ENCODE data around the gene DENND1B. TPM values are rescaled to one million over a fixed set of nuclear protein-coding genes. Genes with fewer than 3 reads are reported as not detected.

The DENND1B gene
- total and polyA plus RNA-seq, 2 of the 8 experiments (the other 6 are each of a cell fraction or from before 2014, with no cell fraction given), result 0.74 to 3.3 TPM

GRCh38 chr1:197600751-197601150 lies 174.5 kb downstream of the DENND1B start:
- H3K14ac ChIP-seq (ENCODE audit: insufficient read length), result no peak overlapping the region
- H4K5ac ChIP-seq (ENCODE audit: insufficient read length, low read depth, low read length), result no peak overlapping the region
- H3K36me3 ChIP-seq (ENCODE audit: control insufficient read depth in 2 of 4, insufficient read depth in 4 of 4, low read length in 3 of 4), result no peaks in the 10 kb centered on the region
- no peak overlapping the region for H2BK5ac ChIP-seq (ENCODE audit: low read depth, low read length)
- no peak overlapping the region for H3K9ac ChIP-seq (replicated peaks in 1 of 4; ENCODE audit: extremely low read depth in 1 of 4, low read depth in 3 of 4, low read length in 3 of 4)
- H3K23ac ChIP-seq (ENCODE audit: insufficient read length), result no peak overlapping the region
- H2BK120ac ChIP-seq (replicated peaks; ENCODE audit: low read depth, low read length), result no peak overlapping the region
- H4K91ac ChIP-seq (replicated peaks; ENCODE audit: insufficient read length, low read length), result no peak overlapping the region
- H3K4me3 ChIP-seq (ENCODE audit: extremely low read depth in 1 of 4, insufficient read depth in 2 of 4, low read depth in 3 of 4, low read length in 4 of 4), result no peak overlapping the region
- no peak overlapping the region for H2AFZ ChIP-seq (ENCODE audit: low read length)
- no peaks in the 10 kb centered on the region for H3K9me3 ChIP-seq (ENCODE audit: insufficient read depth in 2 of 2, low read depth in 1 of 2, low read length in 1 of 2)
- no peaks in the 10 kb centered on the region for H3K79me1 ChIP-seq (ENCODE audit: low read depth, low read length)
- no peaks in the 10 kb centered on the region for H3K23me2 ChIP-seq (ENCODE audit: low read depth, low read length)
- no peak overlapping the region for H3K4me2 ChIP-seq (ENCODE audit: insufficient read depth in 1 of 2, low read depth in 2 of 2, low read length in 2 of 2)
- H3K4me1 ChIP-seq (replicated peaks in 1 of 4; ENCODE audit: control insufficient read depth in 3 of 4, insufficient read depth in 4 of 4, low read length in 3 of 4), result no peaks in the 10 kb centered on the region
- H3K56ac ChIP-seq (replicated peaks; ENCODE audit: insufficient read length, low read depth, low read length), result no peak overlapping the region
- no peak overlapping the region for H3K18ac ChIP-seq (ENCODE audit: extremely low read depth, low read length)
- WGBS, 2 experiments (ENCODE audit: extremely low coverage in 1 of 2, insufficient coverage in 1 of 2, insufficient read length in 1 of 2, insufficient replicate concordance in 2 of 2, low coverage in 1 of 2, low lambda C conversion rate in 2 of 2, missing lambda C conversion rate in 1 of 2), result 83% methylated on average over 3 of the region's 3 CpGs; no CpG with 5 or more reads in 1 of the 2 experiments
- TF ChIP-seq KDM1A (IDR thresholded peaks at IDR 0.05; ENCODE audit: borderline replicate concordance, low read length) (no peak), CHD2 (IDR thresholded peaks at IDR 0.05; ENCODE audit: low read length) (no peak), MAX (IDR thresholded peaks at IDR 0.05) (no peak), GTF2F1 (IDR thresholded peaks at IDR 0.05; ENCODE audit: borderline replicate concordance, low read depth, low read length) (no peak), RXRA (IDR thresholded peaks at IDR 0.05; ENCODE audit: insufficient read depth, low read depth, low read length) (no peak), SP4 (IDR thresholded peaks at IDR 0.05; ENCODE audit: low read length) (no peak), SAP30 (IDR thresholded peaks at IDR 0.05; ENCODE audit: insufficient read depth, insufficient replicate concordance, low read length) (no peak)
- H2BK15ac ChIP-seq (ENCODE audit: low read length), result no peak overlapping the region
- no peaks in the 10 kb centered on the region for H3K27me3 ChIP-seq (replicated peaks in 1 of 4; ENCODE audit: control insufficient read depth in 3 of 4, extremely low read depth in 1 of 4, insufficient read depth in 3 of 4, low read length in 3 of 4)
- H3K4ac ChIP-seq (replicated peaks; ENCODE audit: insufficient read length, low read depth, low read length), result no peak overlapping the region
- FAIRE-seq (no peak), DNase-seq (ENCODE audit: low read depth in 1 of 2, low spot score in 2 of 2) (no peak)
- H3K79me2 ChIP-seq (ENCODE audit: control insufficient read depth in 1 of 2, insufficient read depth in 2 of 2, low read length in 2 of 2), result no peaks in the 10 kb centered on the region
- H4K8ac ChIP-seq (ENCODE audit: extremely low read depth, insufficient read depth, low read length), result no peak overlapping the region
- H3K27ac ChIP-seq (ENCODE audit: low read depth, low read length), result no peak overlapping the region
- H4K20me1 ChIP-seq (replicated peaks in 1 of 2; ENCODE audit: control insufficient read depth in 1 of 2, insufficient read depth in 2 of 2, low read length in 2 of 2), result no peaks in the 10 kb centered on the region
- no peak overlapping the region for H2AK5ac ChIP-seq (ENCODE audit: low read depth, low read length)
- ChIA-PET CTCF (ENCODE audit: partially characterized antibody) (no interaction called here), POLR2A (ENCODE audit: partially characterized antibody) (no interaction called here)
- H2BK12ac ChIP-seq (ENCODE audit: low read depth, low read length), result no peak overlapping the region
- no peak overlapping the region for H2BK20ac ChIP-seq (ENCODE audit: low read length)

Data from H1 (cell line).